ENCODE data around the gene MEX3D. TPM values are rescaled to one million over a fixed set of nuclear protein-coding genes. Genes with fewer than 3 reads are reported as not detected.

MEX3D gene
- total RNA-seq, 2 experiments from 2014 or later, result 5.0 to 5.5 TPM

DNA sequence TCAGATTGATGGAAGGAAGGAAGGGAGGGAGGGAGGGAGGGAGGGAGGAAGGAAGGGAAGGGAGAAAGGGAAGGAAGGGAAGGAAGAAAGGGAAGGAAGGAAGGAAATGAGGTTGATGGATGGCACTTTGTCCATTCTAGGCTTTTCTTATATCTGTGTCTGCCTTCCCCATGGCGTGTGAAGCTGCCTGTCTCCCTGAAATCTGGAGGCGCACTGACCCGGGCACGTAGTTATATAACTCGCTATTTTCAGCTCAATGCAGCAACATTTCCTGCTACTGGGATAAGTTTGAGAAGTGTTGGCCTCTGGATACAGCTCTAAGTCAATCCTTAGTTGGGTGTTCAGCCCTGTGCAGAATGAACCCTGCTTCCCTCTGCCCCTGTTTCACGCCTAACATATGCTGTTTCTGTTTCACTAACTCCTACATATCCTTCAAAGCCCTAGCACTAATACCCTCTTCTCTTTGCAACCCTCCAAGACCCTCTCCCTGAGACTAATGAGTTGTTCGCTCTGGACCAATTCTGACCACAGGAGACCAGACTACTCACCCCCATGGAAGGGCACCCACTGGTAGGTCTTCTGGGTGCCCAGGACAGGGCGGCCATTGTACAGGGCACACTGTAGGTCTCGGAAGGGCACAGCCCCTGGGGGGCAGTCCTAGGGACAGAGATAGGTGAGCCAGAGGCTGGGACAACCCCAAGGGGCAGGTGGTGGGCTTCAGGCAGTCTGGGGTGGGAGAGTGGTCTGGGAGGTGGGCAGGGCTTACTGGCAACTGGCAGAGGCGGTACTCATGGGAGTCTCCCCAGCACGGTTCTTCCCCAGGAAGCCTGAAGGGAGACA is 58.3 kb downstream of the MEX3D start:
- H3K9me3 Mint-ChIP-seq, result no peaks in the 10 kb centered on the region
- peaks cover 17% of the 10 kb centered on the region for H3K27me3 Mint-ChIP-seq
- intact Hi-C loops (cut with micrococcal nuclease), result no loop called here
- H3K4me1 Mint-ChIP-seq (ENCODE audit: low read depth), result peaks cover 13% of the 10 kb centered on the region
- no peak overlapping the region for H3K27ac Mint-ChIP-seq
- ATAC-seq (no peak), DNase-seq (no peak)
- TF ChIP-seq, protein P1, sequence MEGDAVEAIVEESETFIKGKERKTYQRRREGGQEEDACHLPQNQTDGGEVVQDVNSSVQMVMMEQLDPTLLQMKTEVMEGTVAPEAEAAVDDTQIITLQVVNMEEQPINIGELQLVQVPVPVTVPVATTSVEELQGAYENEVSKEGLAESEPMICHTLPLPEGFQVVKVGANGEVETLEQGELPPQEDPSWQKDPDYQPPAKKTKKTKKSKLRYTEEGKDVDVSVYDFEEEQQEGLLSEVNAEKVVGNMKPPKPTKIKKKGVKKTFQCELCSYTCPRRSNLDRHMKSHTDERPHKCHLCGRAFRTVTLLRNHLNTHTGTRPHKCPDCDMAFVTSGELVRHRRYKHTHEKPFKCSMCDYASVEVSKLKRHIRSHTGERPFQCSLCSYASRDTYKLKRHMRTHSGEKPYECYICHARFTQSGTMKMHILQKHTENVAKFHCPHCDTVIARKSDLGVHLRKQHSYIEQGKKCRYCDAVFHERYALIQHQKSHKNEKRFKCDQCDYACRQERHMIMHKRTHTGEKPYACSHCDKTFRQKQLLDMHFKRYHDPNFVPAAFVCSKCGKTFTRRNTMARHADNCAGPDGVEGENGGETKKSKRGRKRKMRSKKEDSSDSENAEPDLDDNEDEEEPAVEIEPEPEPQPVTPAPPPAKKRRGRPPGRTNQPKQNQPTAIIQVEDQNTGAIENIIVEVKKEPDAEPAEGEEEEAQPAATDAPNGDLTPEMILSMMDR (IDR thresholded peaks at IDR 0.05), result no peak
- H3K36me3 Mint-ChIP-seq (ENCODE audit: low read depth), result no peaks in the 10 kb centered on the region
- ChIA-PET CTCF (interaction anchor here (1.5 kb wide), 1 partner anchor 19 kb away, joined by 3 read pairs; the partner anchor contains the start of gene REEP6), POLR2A (interaction anchor here (1.2 kb wide), 1 partner anchor 82 kb away, joined by 3 read pairs; no protein-coding TSS in a partner anchor)
- no peak overlapping the region for H3K4me3 Mint-ChIP-seq

DNA sequence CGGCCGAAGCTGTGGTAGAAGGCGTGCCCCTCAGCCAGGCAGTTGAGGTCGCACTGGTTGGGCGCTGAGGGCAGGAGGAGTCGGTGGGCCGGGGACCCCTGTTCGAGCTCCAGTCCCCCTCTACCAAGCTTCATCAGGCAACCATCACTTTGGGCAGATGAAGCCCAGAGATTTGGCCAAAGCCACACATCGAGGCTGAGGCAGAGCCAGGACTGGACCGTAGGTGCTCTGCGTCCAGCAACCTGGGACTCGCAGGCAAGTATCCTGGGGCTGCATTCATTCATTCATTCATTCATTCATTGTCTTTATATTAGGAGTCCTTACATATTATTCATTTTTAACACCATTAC is 59.6 kb downstream of the MEX3D start:
- Mint-ChIP-seq H3K27me3 (peaks cover 25% of the 10 kb centered on the region), H3K27ac (no peak overlapping the region), H3K4me1 (ENCODE audit: low read depth) (peaks cover 17% of the 10 kb centered on the region), H3K9me3 (no peaks in the 10 kb centered on the region), H3K36me3 (ENCODE audit: low read depth) (no peaks in the 10 kb centered on the region), H3K4me3 (no peak overlapping the region)
- TF ChIP-seq, protein P1 (IDR thresholded peaks at IDR 0.05), result no peak
- intact Hi-C loops (cut with micrococcal nuclease), result no loop called here
- ChIA-PET POLR2A (interaction anchor here (0.6 to 1.0 kb wide), 2 partner anchors 8 to 38 kb away, joined by 3 to 4 read pairs; no protein-coding TSS in a partner anchor), CTCF (interaction anchor here (1.5 kb wide), 1 partner anchor 18 kb away, joined by 3 read pairs; the partner anchor contains the start of gene REEP6)
- DNase-seq (no peak), ATAC-seq (no peak)

DNA sequence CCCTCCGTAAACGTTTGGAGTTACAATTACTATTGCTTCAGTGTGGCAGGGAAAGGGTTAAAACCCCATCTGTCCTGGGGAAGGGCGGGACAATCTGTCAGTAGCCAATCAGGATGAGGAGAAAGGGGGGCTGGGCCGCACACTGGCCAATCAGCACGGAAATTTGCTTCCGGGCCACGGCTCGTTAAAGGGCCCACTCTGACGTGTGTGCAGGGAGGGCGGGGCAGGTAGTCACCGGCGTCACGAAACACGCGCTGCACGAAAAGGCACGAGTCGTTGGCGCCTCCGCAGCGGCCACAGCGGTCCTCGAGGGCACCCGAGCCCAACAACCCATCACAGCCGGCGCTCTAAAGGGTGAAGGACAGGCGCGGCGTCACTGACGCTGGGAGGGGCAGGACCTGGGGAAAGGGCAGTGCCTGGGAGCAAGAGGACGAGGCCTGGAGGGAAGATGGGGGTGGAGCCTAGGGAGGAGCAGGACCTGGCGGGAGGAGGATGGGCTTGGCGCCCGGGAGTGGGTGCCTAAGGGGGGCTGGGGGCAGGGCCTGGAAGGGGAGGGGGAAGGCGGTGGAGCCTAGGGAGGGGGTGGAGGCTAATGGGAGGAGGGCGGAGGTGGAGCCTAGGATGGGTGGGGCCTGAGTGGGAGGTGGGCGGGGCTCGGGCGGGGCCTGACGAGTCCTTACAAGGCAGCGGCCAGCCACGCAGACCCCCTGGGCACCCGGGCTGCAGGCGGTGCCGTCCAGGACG is 60.2 kb downstream of the MEX3D start:
- H3K9me3 Mint-ChIP-seq, result no peaks in the 10 kb centered on the region
- POLR2A ChIA-PET, result interaction anchor here (0.6 to 1.0 kb wide), 2 partner anchors 8 to 39 kb away, joined by 3 to 4 read pairs; no protein-coding TSS in a partner anchor
- H3K36me3 Mint-ChIP-seq (ENCODE audit: low read depth), result no peaks in the 10 kb centered on the region
- DNase-seq (peak; percentile 94), ATAC-seq (peak; percentile 86)
- H3K27ac Mint-ChIP-seq, result peak overlapping the region; percentile 85
- peaks cover 21% of the 10 kb centered on the region for H3K4me1 Mint-ChIP-seq (ENCODE audit: low read depth)
- peaks cover 25% of the 10 kb centered on the region for H3K27me3 Mint-ChIP-seq
- TF ChIP-seq, protein P1 (IDR thresholded peaks at IDR 0.05), result no peak
- intact Hi-C loops (cut with micrococcal nuclease), result no loop called here
- CTCF ChIA-PET, result interaction anchor here (1.5 kb wide), 1 partner anchor 17 kb away, joined by 3 read pairs; the partner anchor contains the start of gene REEP6
- H3K4me3 Mint-ChIP-seq, result peak overlapping the region; percentile 76

DNA sequence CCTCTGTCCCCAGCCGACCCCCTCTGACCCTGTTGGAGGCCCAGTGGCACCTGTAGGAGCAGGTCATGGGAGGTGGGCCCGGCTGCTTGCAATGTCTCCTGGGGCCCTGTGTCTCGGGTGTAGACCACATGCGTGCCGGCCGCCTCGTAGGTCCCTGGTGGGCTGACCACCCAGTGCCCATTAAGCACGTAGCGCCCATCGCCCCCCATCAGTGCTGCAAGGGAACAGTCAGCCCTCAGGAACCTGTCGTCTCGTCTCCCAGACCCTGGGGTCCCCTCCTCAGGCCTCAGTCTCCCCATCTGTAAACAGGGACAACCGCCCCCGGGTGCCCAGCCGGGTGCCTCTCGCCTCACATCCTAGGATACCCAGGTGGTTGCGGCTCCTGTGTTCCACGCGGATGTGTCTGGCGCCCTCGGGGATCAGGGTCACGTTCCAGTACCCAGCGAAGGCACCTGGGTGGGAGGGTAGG is 60.9 kb downstream of the MEX3D start:
- no peak overlapping the region for H3K4me3 Mint-ChIP-seq

More for the DNA sequence above, 60.9 kb downstream of the MEX3D start:
- ChIA-PET POLR2A (no interaction called here), CTCF (no interaction called here)
- Mint-ChIP-seq H3K4me1 (ENCODE audit: low read depth) (peaks cover 20% of the 10 kb centered on the region), H3K27me3 (peaks cover 27% of the 10 kb centered on the region), H3K36me3 (ENCODE audit: low read depth) (no peaks in the 10 kb centered on the region), H3K9me3 (no peaks in the 10 kb centered on the region), H3K27ac (no peak overlapping the region)
- ATAC-seq, result no peak
- intact Hi-C loops (cut with micrococcal nuclease), result no loop called here
- no peak for DNase-seq
- TF ChIP-seq, protein P1 (IDR thresholded peaks at IDR 0.05), result no peak
